ENCODE data around the gene PRXL2A.

PRXL2A gene

DNA sequence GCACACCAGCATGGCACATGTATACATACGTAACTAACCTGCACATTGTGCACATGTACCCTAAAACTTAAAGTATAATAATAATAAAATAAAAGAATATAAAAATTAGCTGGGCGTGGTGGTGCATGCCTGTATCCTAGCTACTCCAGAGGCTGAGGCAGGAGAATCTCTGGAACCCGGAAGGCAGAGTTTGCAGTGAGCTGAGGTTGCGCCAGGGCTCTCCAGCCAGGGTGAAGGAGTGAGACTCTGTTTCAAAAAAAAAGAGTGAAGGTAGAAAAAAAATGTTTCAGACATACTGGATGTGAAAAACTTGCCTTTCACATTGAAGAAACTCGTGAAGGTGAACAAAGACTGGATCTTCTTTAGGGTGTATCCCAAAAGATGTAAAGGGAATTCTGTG lies 72.5 kb downstream of the PRXL2A start:
- DNase-seq (ENCODE audit: low spot score): no peak
- TF ChIP-seq, protein P1, sequence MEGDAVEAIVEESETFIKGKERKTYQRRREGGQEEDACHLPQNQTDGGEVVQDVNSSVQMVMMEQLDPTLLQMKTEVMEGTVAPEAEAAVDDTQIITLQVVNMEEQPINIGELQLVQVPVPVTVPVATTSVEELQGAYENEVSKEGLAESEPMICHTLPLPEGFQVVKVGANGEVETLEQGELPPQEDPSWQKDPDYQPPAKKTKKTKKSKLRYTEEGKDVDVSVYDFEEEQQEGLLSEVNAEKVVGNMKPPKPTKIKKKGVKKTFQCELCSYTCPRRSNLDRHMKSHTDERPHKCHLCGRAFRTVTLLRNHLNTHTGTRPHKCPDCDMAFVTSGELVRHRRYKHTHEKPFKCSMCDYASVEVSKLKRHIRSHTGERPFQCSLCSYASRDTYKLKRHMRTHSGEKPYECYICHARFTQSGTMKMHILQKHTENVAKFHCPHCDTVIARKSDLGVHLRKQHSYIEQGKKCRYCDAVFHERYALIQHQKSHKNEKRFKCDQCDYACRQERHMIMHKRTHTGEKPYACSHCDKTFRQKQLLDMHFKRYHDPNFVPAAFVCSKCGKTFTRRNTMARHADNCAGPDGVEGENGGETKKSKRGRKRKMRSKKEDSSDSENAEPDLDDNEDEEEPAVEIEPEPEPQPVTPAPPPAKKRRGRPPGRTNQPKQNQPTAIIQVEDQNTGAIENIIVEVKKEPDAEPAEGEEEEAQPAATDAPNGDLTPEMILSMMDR (IDR thresholded peaks at IDR 0.05; ENCODE audit: extremely low read depth, insufficient read depth, missing control alignments): no peak
- in situ Hi-C loops (cut with MboI; ENCODE audit: low pct_unique_long_range_greater_than_20kb, low sequenced_read_pairs, unreplicated experiment): no loop called here

DNA sequence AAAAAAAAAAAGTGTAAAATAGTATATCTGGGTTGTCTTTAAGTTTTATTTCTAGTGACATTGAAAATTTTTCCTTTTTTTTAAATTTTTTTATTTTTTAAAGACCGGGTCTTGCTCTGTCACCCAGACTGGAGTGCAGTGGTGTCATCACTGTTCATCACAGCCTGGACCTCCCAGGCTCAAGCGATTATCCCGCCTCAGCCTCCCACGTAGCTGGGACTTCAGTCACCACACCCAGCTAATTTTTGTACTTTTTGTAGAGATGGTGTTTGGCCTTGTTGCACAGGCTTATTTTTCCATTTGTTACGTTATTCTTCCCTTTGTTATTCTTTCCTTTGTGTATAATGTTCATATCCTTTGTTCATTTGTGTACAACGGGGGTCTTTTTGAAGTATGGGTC lies 75.9 kb downstream of the PRXL2A start:
- no peak for DNase-seq (ENCODE audit: low spot score)
- TF ChIP-seq, protein P1 (IDR thresholded peaks at IDR 0.05; ENCODE audit: extremely low read depth, insufficient read depth, missing control alignments): no peak
- in situ Hi-C loops (cut with MboI; ENCODE audit: low pct_unique_long_range_greater_than_20kb, low sequenced_read_pairs, unreplicated experiment): no loop called here

DNA sequence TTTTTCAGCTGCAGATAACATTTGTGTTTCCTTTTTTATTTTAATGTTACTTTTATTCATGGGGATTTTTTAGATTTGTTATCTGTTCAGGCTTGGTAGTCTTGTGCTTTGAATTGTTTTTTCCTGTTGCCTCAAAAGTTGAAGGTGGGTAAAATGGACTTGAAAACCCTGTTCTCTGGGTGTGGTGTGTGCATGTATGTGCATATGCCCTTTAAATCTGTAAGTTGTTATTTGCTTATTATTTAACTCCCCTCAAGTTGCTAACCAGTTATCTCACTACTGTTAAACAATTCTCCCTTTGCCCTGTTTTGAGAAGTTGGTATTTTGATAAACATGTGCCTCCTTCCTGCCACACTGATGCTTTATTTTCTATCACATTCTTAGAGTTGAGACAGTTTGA lies 76.3 kb downstream of the PRXL2A start:
- DNase-seq (ENCODE audit: low spot score): no peak
- TF ChIP-seq, protein P1 (IDR thresholded peaks at IDR 0.05; ENCODE audit: extremely low read depth, insufficient read depth, missing control alignments): no peak
- in situ Hi-C loops (cut with MboI; ENCODE audit: low pct_unique_long_range_greater_than_20kb, low sequenced_read_pairs, unreplicated experiment): no loop called here

DNA sequence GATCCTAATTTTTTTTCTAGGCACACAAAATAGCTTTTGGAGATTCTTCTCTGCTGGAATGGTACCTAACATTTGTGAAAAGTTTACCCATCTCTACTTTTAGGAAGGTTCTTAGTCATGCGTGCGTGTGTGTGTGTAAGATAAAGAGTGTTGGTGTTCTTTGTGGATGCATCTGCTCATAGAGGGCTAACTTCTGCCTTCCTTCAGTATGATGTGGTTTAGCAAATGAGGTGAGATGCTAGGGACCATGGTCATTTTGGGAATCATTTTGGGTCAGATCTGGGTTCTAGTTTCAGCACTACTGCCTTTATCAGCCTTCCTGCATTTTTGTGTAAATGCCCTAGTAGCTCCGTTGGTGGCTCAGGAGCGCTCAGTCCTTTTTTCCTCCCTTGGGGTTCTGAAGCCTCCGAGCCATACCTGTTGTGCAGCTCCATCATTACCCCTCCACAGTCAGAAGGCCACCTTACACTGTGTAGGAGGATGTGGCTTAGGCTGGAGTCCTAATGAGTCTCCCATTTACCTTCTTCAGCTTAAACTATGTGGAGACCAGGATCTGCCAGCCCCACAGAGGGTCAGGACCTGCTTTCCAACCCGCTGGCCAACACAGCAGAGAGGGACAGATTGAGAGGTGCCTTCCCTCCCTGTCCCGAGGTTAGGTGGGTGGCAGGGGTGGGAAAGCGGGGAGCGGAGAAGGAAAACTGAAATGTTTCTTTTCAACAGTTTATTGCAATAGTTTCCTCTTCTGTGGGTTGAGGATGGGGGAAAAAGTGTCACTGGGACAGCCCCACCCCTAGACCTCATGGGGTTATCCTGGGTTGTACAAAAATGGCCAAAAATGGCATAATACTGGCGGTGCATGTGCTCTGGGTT lies 77.0 kb downstream of the PRXL2A start:
- in situ Hi-C loops (cut with MboI; ENCODE audit: low pct_unique_long_range_greater_than_20kb, low sequenced_read_pairs, unreplicated experiment): no loop called here
- TF ChIP-seq, protein P1 (IDR thresholded peaks at IDR 0.05; ENCODE audit: extremely low read depth, insufficient read depth, missing control alignments): no peak
- no peak for DNase-seq (ENCODE audit: low spot score)

DNA sequence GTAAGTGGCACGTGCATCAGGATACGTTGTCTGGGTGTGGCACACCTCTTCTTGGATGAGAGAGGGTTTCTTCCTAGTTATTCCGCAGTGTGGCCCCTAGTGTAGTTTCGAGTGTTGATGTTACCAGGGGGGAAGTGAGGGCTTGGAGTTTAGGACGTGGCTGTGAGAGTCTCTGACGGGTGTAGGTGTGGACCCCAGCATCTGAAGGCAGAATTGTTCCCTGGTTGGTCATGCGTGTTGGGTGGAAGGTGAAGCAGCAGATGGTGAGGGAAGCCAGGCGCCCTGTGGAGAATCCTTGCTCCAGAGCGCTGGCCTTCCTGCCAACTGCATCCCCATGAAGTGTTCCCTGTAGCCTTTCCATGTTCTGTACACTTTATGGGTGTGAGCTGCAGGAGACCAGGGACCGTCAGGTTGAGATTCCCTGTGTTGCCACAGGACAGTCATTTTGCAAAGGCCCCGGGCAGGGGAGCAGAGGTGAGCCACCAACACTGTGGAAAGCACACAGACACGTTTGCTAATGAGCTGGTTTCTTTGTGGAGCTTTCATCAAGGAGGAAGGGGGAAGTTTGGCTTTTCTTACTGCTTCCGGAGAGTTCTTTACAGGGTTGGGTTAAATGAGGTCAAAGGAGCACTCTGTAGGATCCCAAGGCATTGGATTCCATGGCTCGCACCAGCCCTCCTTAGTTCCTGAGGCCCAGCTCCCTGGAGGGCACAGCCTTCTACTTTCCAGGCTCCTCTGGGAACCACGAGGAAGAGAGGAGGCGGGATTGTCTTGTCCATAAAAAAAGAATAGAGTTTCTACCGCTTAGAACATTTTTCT lies 77.8 kb downstream of the PRXL2A start:
- no peak for DNase-seq (ENCODE audit: low spot score)
- in situ Hi-C loops (cut with MboI; ENCODE audit: low pct_unique_long_range_greater_than_20kb, low sequenced_read_pairs, unreplicated experiment): no loop called here
- TF ChIP-seq, protein P1 (IDR thresholded peaks at IDR 0.05; ENCODE audit: extremely low read depth, insufficient read depth, missing control alignments): no peak

All from GM13977 (cell line).